Keratinocyte (primary cell): ENCODE results near the gene TNFRSF14. TPM values are rescaled to one million over a fixed set of nuclear protein-coding genes. Genes with fewer than 3 reads are reported as not detected.

ENCODE experiments used
- DNase-seq: peaks from one replicate; pipeline ENCODE4 v3.0.0-alpha.2; 2011; ENCODE audit warnings: low read depth, missing footprints, low spot score
- FAIRE-seq: peaks from 2 replicates; lab custom pipeline; 2011; peaks lifted over from hg19 to GRCh38; lab: Jason Lieb, UNC
- H2AFZ ChIP-seq: 2 replicates; pipeline ENCODE4 v1.6.0; 2012; ENCODE audit warnings: low read length, control low read depth, inconsistent platforms; ENCODE audit not compliant: control insufficient read depth
- H3K27ac ChIP-seq: 2 replicates; pipeline ENCODE4 v1.5.1; 2011; ENCODE audit warnings: low read length; ENCODE audit not compliant: control insufficient read depth, insufficient read depth
- H3K27me3 ChIP-seq: 3 replicates; pipeline ENCODE4 v1.6.0; 2011; ENCODE audit warnings: low read length; ENCODE audit not compliant: control insufficient read depth, insufficient read depth; ENCODE audit errors: extremely low read depth
- H3K36me3 ChIP-seq, 2 experiments: 2 replicates in 1 of 2; 3 replicates in 1 of 2; pipeline ENCODE4 v1.5.1; 2011; ENCODE audit warnings: low read length in 2 of 2, mild to moderate bottlenecking in 1 of 2; ENCODE audit not compliant: control insufficient read depth in 2 of 2, insufficient read depth in 2 of 2; ENCODE audit errors: extremely low read depth in 1 of 2
- H3K4me1 ChIP-seq: 3 replicates; pipeline ENCODE4 v1.5.1; 2011; ENCODE audit warnings: low read length; ENCODE audit not compliant: control insufficient read depth, insufficient read depth; ENCODE audit errors: extremely low read depth
- H3K4me2 ChIP-seq: 3 replicates; pipeline ENCODE4 v1.6.0; 2011; ENCODE audit warnings: low read depth, low read length; ENCODE audit not compliant: control insufficient read depth, insufficient read depth; ENCODE audit errors: extremely low read depth
- H3K4me3 ChIP-seq, 3 experiments: fragments of 200-600 bp in 1 of 3; sonication (generic) in 1 of 3; 2 replicates in 2 of 3; 3 replicates in 1 of 3; pipeline ENCODE4 v1.5.1; 2011 to 2016; ENCODE audit warnings: low read length in 3 of 3, mild to moderate bottlenecking in 3 of 3, control low read depth in 2 of 3, inconsistent platforms in 1 of 3, low read depth in 1 of 3, mixed read lengths in 1 of 3, mixed run types in 1 of 3, moderate library complexity in 1 of 3; ENCODE audit not compliant: control insufficient read depth in 2 of 3, insufficient read depth in 2 of 3; ENCODE audit errors: extremely low read depth in 1 of 3
- H3K79me2 ChIP-seq: 2 replicates; pipeline ENCODE4 v1.6.0; 2012; ENCODE audit warnings: low read length; ENCODE audit not compliant: control insufficient read depth, insufficient read depth
- H3K9ac ChIP-seq: 3 replicates; pipeline ENCODE4 v1.6.0; 2011; ENCODE audit warnings: low read length; ENCODE audit not compliant: control insufficient read depth, insufficient read depth; ENCODE audit errors: extremely low read depth
- H3K9me1 ChIP-seq: 3 replicates; pipeline ENCODE4 v1.6.0; 2011; ENCODE audit warnings: low read length; ENCODE audit not compliant: control insufficient read depth, insufficient read depth; ENCODE audit errors: extremely low read depth
- H3K9me3 ChIP-seq: 2 replicates; pipeline ENCODE4 v1.5.1; 2012; ENCODE audit warnings: low read depth, low read length; ENCODE audit not compliant: control insufficient read depth
- H4K20me1 ChIP-seq: 3 replicates; pipeline ENCODE4 v1.6.0; 2011; ENCODE audit warnings: low read length; ENCODE audit not compliant: control insufficient read depth, insufficient read depth; ENCODE audit errors: extremely low read depth
- EZH2 ChIP-seq: IDR thresholded peaks from one replicate; pipeline ENCODE4 v1.6.1; 2012; ENCODE audit warnings: inconsistent platforms, mild to moderate bottlenecking, low read length, moderate library complexity
- dilution Hi-C: fragments of 300-500 bp; cut with MboI; formaldehyde crosslinking; loops from one replicate; pipeline ENCODE4 v1.7.0; 2020; ENCODE audit warnings: low sequenced_read_pairs; ENCODE audit not compliant: extremely low pct_ligation_motif_present
- polyA plus RNA-seq, 5 experiments: library from polyadenylated mRNA; depleted of rRNA in 3 of 5; stranded (reverse) in 3 of 5; stranded (forward) in 1 of 5; unstranded in 1 of 5; fragments of >200 nt; gene quantifications; 1 replicate in 1 of 5; 2 replicates in 3 of 5; 3 replicates in 1 of 5; pipeline versions ENCODE4 v1.2.1 to v1.2.3, GENCODE V29; 2011 to 2012; ENCODE audit warnings: missing spikeins in 2 of 5, low read depth in 1 of 5, low replicate concordance in 1 of 5
- TF ChIP-seq, protein P1 (sequence below), 3 experiments: IDR thresholded peaks in 1 of 3; conservative IDR thresholded peaks in 1 of 3; optimal IDR thresholded peaks in 1 of 3; 2 replicates in 2 of 3; 3 replicates in 1 of 3; pipeline versions ENCODE3 to v1.5.1; 2011; ENCODE audit warnings: low read length in 3 of 3, mild to moderate bottlenecking in 3 of 3, moderate library complexity in 2 of 3, control low read depth in 1 of 3, inconsistent platforms in 1 of 3; ENCODE audit not compliant: insufficient read depth in 2 of 3; ENCODE audit errors: extremely low read depth in 1 of 3

Gene TNFRSF14
- polyA plus RNA-seq, 1 donor (not counting 4 experiments of a cell fraction or from before 2014, with no cell fraction given), result 5.2 TPM

- no peak overlapping the region for H2AFZ ChIP-seq
- no peak overlapping the region for H3K27ac ChIP-seq
- no peak overlapping the region for H3K9ac ChIP-seq
- dilution Hi-C loops, result no loop called here
- no peak overlapping the region for H3K4me3 ChIP-seq
- no peaks in the 10 kb centered on the region for H3K9me1 ChIP-seq
- FAIRE-seq, result no peak
- H4K20me1 ChIP-seq, result no peaks in the 10 kb centered on the region
- H3K79me2 ChIP-seq, result no peaks in the 10 kb centered on the region
- H3K4me2 ChIP-seq, result no peak overlapping the region
- H3K36me3 ChIP-seq, result no peaks in the 10 kb centered on the region
- H3K27me3 ChIP-seq, result no peaks in the 10 kb centered on the region
- no peak for DNase-seq
- H3K4me1 ChIP-seq, result no peaks in the 10 kb centered on the region
- H3K9me3 ChIP-seq, result no peaks in the 10 kb centered on the region
- no peak for TF ChIP-seq EZH2
- TF ChIP-seq, protein P1, sequence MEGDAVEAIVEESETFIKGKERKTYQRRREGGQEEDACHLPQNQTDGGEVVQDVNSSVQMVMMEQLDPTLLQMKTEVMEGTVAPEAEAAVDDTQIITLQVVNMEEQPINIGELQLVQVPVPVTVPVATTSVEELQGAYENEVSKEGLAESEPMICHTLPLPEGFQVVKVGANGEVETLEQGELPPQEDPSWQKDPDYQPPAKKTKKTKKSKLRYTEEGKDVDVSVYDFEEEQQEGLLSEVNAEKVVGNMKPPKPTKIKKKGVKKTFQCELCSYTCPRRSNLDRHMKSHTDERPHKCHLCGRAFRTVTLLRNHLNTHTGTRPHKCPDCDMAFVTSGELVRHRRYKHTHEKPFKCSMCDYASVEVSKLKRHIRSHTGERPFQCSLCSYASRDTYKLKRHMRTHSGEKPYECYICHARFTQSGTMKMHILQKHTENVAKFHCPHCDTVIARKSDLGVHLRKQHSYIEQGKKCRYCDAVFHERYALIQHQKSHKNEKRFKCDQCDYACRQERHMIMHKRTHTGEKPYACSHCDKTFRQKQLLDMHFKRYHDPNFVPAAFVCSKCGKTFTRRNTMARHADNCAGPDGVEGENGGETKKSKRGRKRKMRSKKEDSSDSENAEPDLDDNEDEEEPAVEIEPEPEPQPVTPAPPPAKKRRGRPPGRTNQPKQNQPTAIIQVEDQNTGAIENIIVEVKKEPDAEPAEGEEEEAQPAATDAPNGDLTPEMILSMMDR (optimal IDR thresholded peaks at IDR 0.05 in 1 of 3, IDR thresholded peaks at IDR 0.05 in 1 of 3, conservative IDR thresholded peaks at IDR 0.05 in 1 of 3; ENCODE audit: extremely low read depth in 1 of 3, insufficient read depth in 2 of 3, low read length in 3 of 3), result no peak
Measured at GRCh38 chr1:2601721-2602303, 45.6 kb downstream of the TNFRSF14 start.

- TF ChIP-seq EZH2, result no peak
- TF ChIP-seq, protein P1 (optimal IDR thresholded peaks at IDR 0.05 in 1 of 3, IDR thresholded peaks at IDR 0.05 in 1 of 3, conservative IDR thresholded peaks at IDR 0.05 in 1 of 3; ENCODE audit: extremely low read depth in 1 of 3, insufficient read depth in 2 of 3, low read length in 3 of 3), result no peak
Measured at GRCh38 chr1:2602311-2602835, 46.2 kb downstream of the TNFRSF14 start.

More at GRCh38 chr1:2602311-2602835, 46.2 kb downstream of the TNFRSF14 start:
- Histone ChIP-seq H3K9ac (no peak overlapping the region), H3K4me3 (no peak overlapping the region), H3K9me3 (no peaks in the 10 kb centered on the region), H3K4me1 (no peaks in the 10 kb centered on the region), H3K4me2 (no peak overlapping the region), H3K79me2 (no peaks in the 10 kb centered on the region), H4K20me1 (no peaks in the 10 kb centered on the region), H3K36me3 (no peaks in the 10 kb centered on the region), H3K27me3 (no peaks in the 10 kb centered on the region), H2AFZ (no peak overlapping the region), H3K27ac (no peak overlapping the region), H3K9me1 (no peaks in the 10 kb centered on the region)
- dilution Hi-C loops, result no loop called here
- FAIRE-seq (no peak), DNase-seq (no peak)
